Lower leg skin (tissue), 3 donors: ENCODE data around the gene PRICKLE4.

Experiments used
- POLR2A ChIP-seq, 2 donors: fragments of 450-650 bp; IDR thresholded peaks; one replicate each; pipeline ENCODE4 v1.6.1; 2016 to 2017; ENCODE audit warnings: antibody characterized with exemption in 2 of 2, mild to moderate bottlenecking in 1 of 2, moderate library complexity in 1 of 2
- TF ChIP-seq, protein P1 (sequence below), 3 donors: fragments of 450-650 bp; IDR thresholded peaks; one replicate each; pipeline ENCODE4 v1.5.1; 2016; ENCODE audit warnings: antibody characterized with exemption in 3 of 3, mild to moderate bottlenecking in 3 of 3, moderate library complexity in 2 of 3

DNA sequence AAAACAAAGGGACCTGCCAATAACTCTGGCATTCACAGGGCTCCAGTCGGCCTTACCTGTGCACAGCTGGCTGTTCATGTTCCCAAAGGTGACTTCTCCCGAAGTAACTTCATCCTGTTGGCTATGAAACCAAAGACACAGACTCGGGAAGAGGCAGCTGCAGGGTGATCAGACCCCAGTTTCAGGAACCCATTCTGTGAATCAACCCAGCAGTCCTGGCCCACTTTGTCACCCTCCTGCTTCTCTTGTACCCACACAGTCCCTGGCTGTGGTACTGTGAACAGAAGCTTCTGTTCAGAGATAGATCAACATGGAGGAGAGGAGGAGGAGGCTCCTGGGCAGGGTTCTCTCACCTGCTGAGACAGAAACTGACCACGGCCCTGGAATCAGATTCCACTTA, 24.7 kb upstream of the PRICKLE4 start:
- TF ChIP-seq, protein P1, sequence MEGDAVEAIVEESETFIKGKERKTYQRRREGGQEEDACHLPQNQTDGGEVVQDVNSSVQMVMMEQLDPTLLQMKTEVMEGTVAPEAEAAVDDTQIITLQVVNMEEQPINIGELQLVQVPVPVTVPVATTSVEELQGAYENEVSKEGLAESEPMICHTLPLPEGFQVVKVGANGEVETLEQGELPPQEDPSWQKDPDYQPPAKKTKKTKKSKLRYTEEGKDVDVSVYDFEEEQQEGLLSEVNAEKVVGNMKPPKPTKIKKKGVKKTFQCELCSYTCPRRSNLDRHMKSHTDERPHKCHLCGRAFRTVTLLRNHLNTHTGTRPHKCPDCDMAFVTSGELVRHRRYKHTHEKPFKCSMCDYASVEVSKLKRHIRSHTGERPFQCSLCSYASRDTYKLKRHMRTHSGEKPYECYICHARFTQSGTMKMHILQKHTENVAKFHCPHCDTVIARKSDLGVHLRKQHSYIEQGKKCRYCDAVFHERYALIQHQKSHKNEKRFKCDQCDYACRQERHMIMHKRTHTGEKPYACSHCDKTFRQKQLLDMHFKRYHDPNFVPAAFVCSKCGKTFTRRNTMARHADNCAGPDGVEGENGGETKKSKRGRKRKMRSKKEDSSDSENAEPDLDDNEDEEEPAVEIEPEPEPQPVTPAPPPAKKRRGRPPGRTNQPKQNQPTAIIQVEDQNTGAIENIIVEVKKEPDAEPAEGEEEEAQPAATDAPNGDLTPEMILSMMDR (IDR thresholded peaks at IDR 0.05), result no peak
- no peak for TF ChIP-seq POLR2A (IDR thresholded peaks at IDR 0.05)
